ENCODE results near the gene KRT85.
"Not testable (repeated sequence)": the region's sequence is repeated elsewhere in the genome, so short reads cannot be mapped to it uniquely, and the experiment has no call there.

GRCh38 chr12:52315721-52316120, 51.6 kb downstream of the KRT85 start:
- TF ChIP-seq CTCF (IDR thresholded peaks at IDR 0.05); EZH2 (IDR thresholded peaks at IDR 0.05; ENCODE audit: borderline replicate concordance, insufficient read depth, low read depth, low read length, poor library complexity, severe bottlenecking): not testable (repeated sequence)

Data from B cell (primary cell).